Right lobe of liver (tissue), 4 donors: ENCODE data around the gene NOL4L.

Source experiments
- CTCF ChIP-seq, 4 donors: fragments of 200-600 bp in 3 of 4; fragments of 450-650 bp in 1 of 4; IDR thresholded peaks; one replicate each; pipeline versions ENCODE4 v1.5.1 to v1.8.0; 2016 to 2022; ENCODE audit warnings: antibody characterized with exemption in 4 of 4, mild to moderate bottlenecking in 2 of 4
- POLR2A ChIP-seq: fragments of 450-650 bp; IDR thresholded peaks from one replicate; pipeline ENCODE4 v1.6.1; 2017; ENCODE audit warnings: antibody characterized with exemption, mild to moderate bottlenecking
- donor health status: DM: no; HTN: no; CAD: no.
- donor health status: DM: no; HTN: no; CAD: no.
- donor health status: DM: no; HTN: yes; CAD: no.

DNA sequence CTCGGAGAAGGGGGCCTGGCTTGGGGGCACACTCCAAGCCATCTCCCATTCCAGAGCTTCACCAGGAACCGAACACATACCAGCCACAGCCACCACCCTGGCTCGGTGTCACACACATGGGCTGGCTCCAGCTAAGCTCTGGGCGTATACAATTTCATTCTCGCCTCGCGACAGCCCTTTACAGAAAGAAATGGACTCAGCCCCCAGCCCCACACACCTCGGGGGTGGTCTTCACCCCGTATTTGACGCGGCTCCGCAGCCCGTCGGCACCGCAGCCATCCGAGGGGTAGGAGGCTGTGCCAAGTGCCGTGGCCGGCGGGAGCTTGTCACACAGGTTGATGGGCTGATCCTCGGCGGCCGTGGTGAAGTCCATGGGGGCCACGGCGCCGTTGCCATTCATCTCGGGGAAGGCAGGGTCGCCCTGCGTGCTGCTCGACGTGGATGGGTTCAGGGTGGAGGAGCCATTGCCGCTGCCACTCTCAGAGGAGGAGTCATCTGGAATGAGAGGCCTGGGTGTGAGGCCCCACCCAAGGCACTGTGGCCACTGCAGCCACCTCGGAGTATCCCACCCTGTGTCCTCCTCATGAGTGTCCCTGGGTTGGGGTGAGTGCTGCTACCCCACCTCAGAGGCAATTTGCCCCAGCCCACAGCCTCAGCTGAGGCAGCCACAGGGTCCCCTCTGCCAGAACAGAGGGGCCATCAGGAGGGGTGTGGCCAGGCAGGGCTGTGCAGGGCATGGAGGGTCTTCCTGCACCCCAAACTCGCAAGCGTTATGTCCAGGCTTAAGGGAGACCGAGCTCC, 129.0 kb downstream of the NOL4L start:
- TF ChIP-seq CTCF (IDR thresholded peaks at IDR 0.05) (no peak), POLR2A (no peak)
